H1 (cell line): ENCODE data around the gene SZT2. TPM values are rescaled to one million over a fixed set of nuclear protein-coding genes. Genes with fewer than 3 reads are reported as not detected.

Experiments used
- CTCF ChIA-PET: fragments of 300-600 bp; sonication (Branson Sonifier 250); formaldehyde crosslinking; loops from one replicate; lab custom pipeline; 2021; ENCODE audit not compliant: partially characterized antibody; lab: Charles Lee
- POLR2A ChIA-PET: fragments of 300-600 bp; sonication (Branson Sonifier 250); formaldehyde crosslinking; loops from one replicate; lab custom pipeline; 2021; ENCODE audit warnings: inconsistent platforms; ENCODE audit not compliant: partially characterized antibody; lab: Charles Lee
- DNase-seq, 2 experiments: peaks; one replicate each; pipeline versions ENCODE4 v3.0.0 to v3.0.0-alpha.2; 2010 to 2022; ENCODE audit warnings: low spot score in 2 of 2, low read depth in 1 of 2, mixed read lengths in 1 of 2
- FAIRE-seq: peaks from 2 replicates; lab custom pipeline; 2011; peaks lifted over from hg19 to GRCh38; lab: Jason Lieb, UNC
- H2AFZ ChIP-seq: 2 replicates; pipeline ENCODE4 v1.8.1; 2012; ENCODE audit warnings: low read length, inconsistent platforms
- H2AK5ac ChIP-seq: 2 replicates; pipeline ENCODE4 v1.6.1; 2013; ENCODE audit warnings: low read depth, low read length
- H2BK120ac ChIP-seq: replicated peaks from 2 replicates; pipeline ENCODE3; 2013; ENCODE audit warnings: low read depth, low read length, inconsistent platforms
- H2BK12ac ChIP-seq: 2 replicates; pipeline ENCODE4 v1.6.1; 2013; ENCODE audit warnings: low read depth, low read length
- H2BK15ac ChIP-seq: 2 replicates; pipeline ENCODE4 v1.6.1; 2013; ENCODE audit warnings: low read length
- H2BK20ac ChIP-seq: 2 replicates; pipeline ENCODE4 v1.6.1; 2013; ENCODE audit warnings: low read length
- H2BK5ac ChIP-seq: 2 replicates; pipeline ENCODE4 v1.6.1; 2013; ENCODE audit warnings: low read depth, low read length
- H3K14ac ChIP-seq: 2 replicates; pipeline ENCODE4 v1.6.1; 2013; ENCODE audit warnings: inconsistent platforms; ENCODE audit not compliant: insufficient read length
- H3K18ac ChIP-seq: 2 replicates; pipeline ENCODE4 v1.6.1; 2013; ENCODE audit warnings: low read length; ENCODE audit errors: extremely low read depth
- H3K23ac ChIP-seq: 2 replicates; pipeline ENCODE4 v1.6.1; 2013; ENCODE audit warnings: inconsistent platforms; ENCODE audit not compliant: insufficient read length
- H3K23me2 ChIP-seq: 2 replicates; pipeline ENCODE4 v1.6.1; 2013; ENCODE audit warnings: low read depth, low read length
- H3K27ac ChIP-seq: 2 replicates; pipeline ENCODE4 v1.6.1; 2011; ENCODE audit warnings: low read depth, low read length, inconsistent platforms
- H3K27me3 ChIP-seq, 4 experiments: replicated peaks in 1 of 4; 1 replicate in 1 of 4; 2 replicates in 3 of 4; pipeline versions ENCODE4 v1.6.1 to v1.8.1; 2011 to 2013; ENCODE audit warnings: low read length in 3 of 4, mild to moderate bottlenecking in 3 of 4, inconsistent platforms in 2 of 4, mixed read lengths in 2 of 4, moderate library complexity in 1 of 4; ENCODE audit not compliant: control insufficient read depth in 3 of 4, insufficient read depth in 3 of 4; ENCODE audit errors: extremely low read depth in 1 of 4
- H3K36me3 ChIP-seq, 4 experiments: 2 replicates each; pipeline versions ENCODE4 v1.6.1 to v1.8.1; 2011 to 2013; ENCODE audit warnings: mild to moderate bottlenecking in 4 of 4, low read length in 3 of 4, moderate library complexity in 2 of 4, control low read depth in 1 of 4, inconsistent platforms in 1 of 4; ENCODE audit not compliant: insufficient read depth in 4 of 4, control insufficient read depth in 2 of 4
- H3K4ac ChIP-seq: replicated peaks from 2 replicates; pipeline ENCODE3; 2013; ENCODE audit warnings: low read length, low read depth, mixed read lengths, inconsistent platforms; ENCODE audit not compliant: insufficient read length
- H3K4me1 ChIP-seq, 4 experiments: replicated peaks in 1 of 4; 1 replicate in 1 of 4; 2 replicates in 3 of 4; pipeline versions ENCODE4 v1.6.1 to v1.8.1; 2011 to 2013; ENCODE audit warnings: low read length in 3 of 4, inconsistent platforms in 2 of 4, mixed read lengths in 1 of 4; ENCODE audit not compliant: insufficient read depth in 4 of 4, control insufficient read depth in 3 of 4
- H3K4me2 ChIP-seq, 2 experiments: 2 replicates each; pipeline versions ENCODE4 v1.6.1 to v1.8.1; 2011 to 2013; ENCODE audit warnings: low read depth in 2 of 2, low read length in 2 of 2, control low read depth in 1 of 2, inconsistent platforms in 1 of 2, mild to moderate bottlenecking in 1 of 2; ENCODE audit not compliant: insufficient read depth in 1 of 2
- H3K4me3 ChIP-seq, 4 experiments: fragments of 200-600, 300-600 bp in 1 of 4; sonication (generic), shearing (Covaris generic), sonication (Bioruptor Twin) in 1 of 4; 2 replicates each; pipeline versions ENCODE4 v1.5.1 to v1.8.1; 2011 to 2016; ENCODE audit warnings: low read length in 4 of 4, low read depth in 3 of 4, control low read depth in 2 of 4, inconsistent platforms in 2 of 4, mild to moderate bottlenecking in 2 of 4, mixed read lengths in 1 of 4, moderate library complexity in 1 of 4; ENCODE audit not compliant: insufficient read depth in 2 of 4; ENCODE audit errors: extremely low read depth in 1 of 4
- H3K56ac ChIP-seq: replicated peaks from 2 replicates; pipeline ENCODE3; 2013; ENCODE audit warnings: low read depth, mild to moderate bottlenecking, mixed read lengths, low read length, inconsistent platforms; ENCODE audit not compliant: insufficient read length
- H3K79me1 ChIP-seq: 2 replicates; pipeline ENCODE4 v1.6.1; 2013; ENCODE audit warnings: low read depth, low read length, control low read depth
- H3K79me2 ChIP-seq, 2 experiments: 2 replicates each; pipeline versions ENCODE4 v1.6.1 to v1.8.1; 2012 to 2013; ENCODE audit warnings: low read length in 2 of 2, mild to moderate bottlenecking in 2 of 2, inconsistent platforms in 1 of 2; ENCODE audit not compliant: insufficient read depth in 2 of 2, control insufficient read depth in 1 of 2
- H3K9ac ChIP-seq, 4 experiments: replicated peaks in 1 of 4; 1 replicate in 1 of 4; 2 replicates in 3 of 4; pipeline versions ENCODE4 v1.6.1 to v1.8.1; 2011 to 2013; ENCODE audit warnings: low read depth in 3 of 4, low read length in 3 of 4, control low read depth in 2 of 4, mild to moderate bottlenecking in 2 of 4, moderate library complexity in 2 of 4, inconsistent platforms in 1 of 4; ENCODE audit errors: extremely low read depth in 1 of 4
- H3K9me3 ChIP-seq, 2 experiments: 2 replicates each; pipeline versions ENCODE4 v1.6.1 to v1.8.1; 2012 to 2013; ENCODE audit warnings: mild to moderate bottlenecking in 2 of 2, moderate library complexity in 2 of 2, control low read depth in 1 of 2, inconsistent platforms in 1 of 2, low read depth in 1 of 2, low read length in 1 of 2, mixed read lengths in 1 of 2; ENCODE audit not compliant: insufficient read depth in 2 of 2
- H4K20me1 ChIP-seq, 2 experiments: replicated peaks in 1 of 2; 2 replicates each; pipeline versions ENCODE3 to v1.8.1; 2011 to 2013; ENCODE audit warnings: inconsistent platforms in 2 of 2, low read length in 2 of 2, mild to moderate bottlenecking in 1 of 2; ENCODE audit not compliant: insufficient read depth in 2 of 2, control insufficient read depth in 1 of 2
- H4K5ac ChIP-seq: 2 replicates; pipeline ENCODE4 v1.6.1; 2013; ENCODE audit warnings: low read length, low read depth, mixed read lengths, inconsistent platforms; ENCODE audit not compliant: insufficient read length
- H4K8ac ChIP-seq: 2 replicates; pipeline ENCODE4 v1.8.0; 2013; ENCODE audit warnings: mild to moderate bottlenecking, moderate library complexity, low read length, inconsistent platforms; ENCODE audit not compliant: insufficient read depth; ENCODE audit errors: extremely low read depth
- H4K91ac ChIP-seq: replicated peaks from 2 replicates; pipeline ENCODE3; 2013; ENCODE audit warnings: low read length, mixed read lengths, inconsistent platforms; ENCODE audit not compliant: insufficient read length
- CHD2 ChIP-seq: IDR thresholded peaks from 2 replicates; pipeline ENCODE4 v1.6.1; 2012; ENCODE audit warnings: low read length, improper control_type of control experiment
- E2F6 ChIP-seq: IDR thresholded peaks from 2 replicates; pipeline ENCODE4 v1.6.1; 2012; ENCODE audit warnings: inconsistent platforms
- EP300 ChIP-seq, 2 experiments: IDR thresholded peaks; 1 replicate in 1 of 2; 2 replicates in 1 of 2; pipeline ENCODE4 v1.6.1; 2011 to 2012; ENCODE audit warnings: low read depth in 2 of 2, low read length in 2 of 2, mild to moderate bottlenecking in 2 of 2, borderline replicate concordance in 1 of 2, inconsistent platforms in 1 of 2, moderate library complexity in 1 of 2
- KDM5A ChIP-seq: fragments of 200-600 bp; IDR thresholded peaks from 2 replicates; pipeline ENCODE4 v1.7.1; 2012; ENCODE audit warnings: mild to moderate bottlenecking, low read length, inconsistent platforms, mixed read lengths
- MAX ChIP-seq: IDR thresholded peaks from 2 replicates; pipeline ENCODE4 v1.6.1; 2012; ENCODE audit warnings: inconsistent platforms
- RXRA ChIP-seq: IDR thresholded peaks from 2 replicates; pipeline ENCODE4 v1.6.1; 2011; ENCODE audit warnings: low read depth, mild to moderate bottlenecking, low read length, moderate library complexity; ENCODE audit not compliant: insufficient read depth
- SUZ12 ChIP-seq: fragments of 200-600 bp; sonication (generic); IDR thresholded peaks from 2 replicates; pipeline ENCODE4 v1.6.1; 2012; ENCODE audit warnings: mild to moderate bottlenecking, inconsistent platforms, low read length, moderate library complexity, mixed read lengths
- TBP ChIP-seq: IDR thresholded peaks from 2 replicates; pipeline ENCODE4 v1.6.1; 2011; ENCODE audit warnings: low read depth, low read length, improper control_type of control experiment
- TCF12 ChIP-seq: IDR thresholded peaks from 2 replicates; pipeline ENCODE4 v1.6.1; 2011; ENCODE audit warnings: low read depth, mild to moderate bottlenecking, low read length
- WGBS, 2 experiments: shearing (Covaris generic) in 1 of 2; methylation state at CpG; one replicate each; pipeline versions ENCODE4 v1.1.6 to v1.1.7; 2013 to 2015; ENCODE audit warnings: low lambda C conversion rate in 2 of 2, mixed read lengths in 2 of 2, inconsistent platforms in 1 of 2, low coverage in 1 of 2, missing lambda C conversion rate in 1 of 2; ENCODE audit not compliant: insufficient replicate concordance in 2 of 2, insufficient coverage in 1 of 2, insufficient read length in 1 of 2; ENCODE audit errors: extremely low coverage in 1 of 2, missing lambda C conversion rate in 1 of 2; 5-methylcytosine and 5-hydroxymethylcytosine counted together
- polyA plus RNA-seq, 7 experiments: library from polyadenylated mRNA; depleted of rRNA in 3 of 7; stranded (reverse) in 5 of 7; unstranded in 2 of 7; fragments of >200 nt in 5 of 7; fragments of 200-250 nt in 2 of 7; gene quantifications; 1 replicate in 5 of 7; 2 replicates in 1 of 7; 4 replicates in 1 of 7; pipeline versions ENCODE4 v1.2.1 to v1.2.3, GENCODE V29; 2011 to 2013; ENCODE audit warnings: missing spikeins in 2 of 7, mixed read lengths in 2 of 7
- total RNA-seq: library from RNA; stranded (reverse); fragmentation: NEBNext Ultra II Directional; extraction: Animal tissue kit (Norgen Biotek cat#: 25700); gene quantifications from 2 replicates; pipeline ENCODE4 v1.2.1, GENCODE V29; 2021

The SZT2 gene
- total and polyA plus RNA-seq, 2 of the 8 experiments (the other 6 are each of a cell fraction or from before 2014, with no cell fraction given): 4.7 to 12.9 TPM

GRCh38 chr1:43358746-43359693 lies 30.7 kb upstream of the SZT2 start, which contains the start of gene CDC20:
Gene CDC20 (plus strand): TSS chr1:43358981. CDS start chr1:43359216, 235 bp downstream.
- peak within 1 kb of the TSS; percentile 20; the same call in 1 of the 2 replicates for H2AFZ ChIP-seq
- WGBS, 2 experiments: 2% methylated on average over 46 of the region's 59 CpGs; no CpG with 5 or more reads in 1 of the 2 experiments
- TF ChIP-seq KDM5A (0 out of 2 replicates have a peak, but pooled peaks have one; percentile 39), CHD2 (peak; percentile 98), RXRA (no peak), TBP (peak; percentile 87), E2F6 (no peak), TCF12 (no peak), SUZ12 (no peak), EP300 (IDR thresholded peaks at IDR 0.05; ENCODE audit: borderline replicate concordance in 1 of 2, low read depth in 2 of 2, low read length in 2 of 2) (peak in 1 of 2 experiments; percentile 40; a peak in 1 of 3 replicates), MAX (peak; percentile 86)

More at GRCh38 chr1:43358746-43359693, 30.7 kb upstream of the SZT2 start, which contains the start of gene CDC20:
- Histone ChIP-seq H3K56ac (peak within 1 kb of the TSS; percentile 91), H2BK5ac (peak within 1 kb of the TSS; percentile 89), H3K4me1 (peaks cover 5 to 14% (median 8%) of the 10 kb centered on the region in 4 experiments), H2BK20ac (no peak within 1 kb of the TSS), H3K36me3 (peaks cover 21 to 45% (median 31%) of the 10 kb centered on the region in 4 experiments), H3K79me1 (peaks cover 11% of the 10 kb centered on the region), H2AK5ac (no peak within 1 kb of the TSS), H2BK12ac (no peak within 1 kb of the TSS; the same call in none of the 2 replicates), H2BK15ac (0 out of 2 replicates have a peak within 1 kb of the TSS, but pooled peaks have one; percentile 32), H3K18ac (peak within 1 kb of the TSS; percentile 83), H4K5ac (peak within 1 kb of the TSS; percentile 91), H4K8ac (peak within 1 kb of the TSS; percentile 96), H3K4me3 (peak within 1 kb of the TSS; percentile 76 to 92 (median 87)), H3K27me3 (no peaks in the 10 kb centered on the region), H3K4me2 (peak within 1 kb of the TSS; percentile 72 to 81), H3K23ac (no peak within 1 kb of the TSS), H3K23me2 (peaks cover 7% of the 10 kb centered on the region), H3K27ac (peak within 1 kb of the TSS; percentile 87), H4K91ac (peak within 1 kb of the TSS; percentile 89), H2BK120ac (no peak within 1 kb of the TSS), H3K14ac (no peak within 1 kb of the TSS), H3K4ac (peak within 1 kb of the TSS; percentile 84), H3K79me2 (peaks cover 10 to 27% of the 10 kb centered on the region in 2 experiments), H3K9ac (peak within 1 kb of the TSS; percentile 88 to 97 (median 90)), H4K20me1 (peaks cover 10 to 12% of the 10 kb centered on the region in 2 experiments), H3K9me3 (no peaks in the 10 kb centered on the region)
- ChIA-PET CTCF (interaction anchor here (0.8 to 2.4 kb wide), 17 partner anchors 9 to 128 kb away, joined by 3 to 15 read pairs (median 5); partner anchors contain the start of genes C1orf210 and ELOVL1), POLR2A (interaction anchor here (0.6 to 2.5 kb wide), 37 partner anchors 10 to 382 kb away, joined by 3 to 37 read pairs (median 5); partner anchors contain the start of genes C1orf210, ELOVL1, MED8 and SZT2)
- peak; percentile 93 to 99 for DNase-seq
- no peak for FAIRE-seq
